ENCODE results near the gene RARB.

- TF ChIP-seq CTCF (IDR thresholded peaks at IDR 0.05): no peak
- no peak for TF ChIP-seq ZFX (IDR thresholded peaks at IDR 0.05; ENCODE audit: borderline replicate concordance)
Measured at GRCh38 chr3:25495304-25495703, 67.2 kb downstream of the RARB start.

Data from 22Rv1 (cell line).